ENCODE results near the gene DOK7. TPM values are rescaled to one million over a fixed set of nuclear protein-coding genes. Genes with fewer than 3 reads are reported as not detected.

DOK7 gene
- total and polyA plus RNA-seq, 9 donors: 0.19 to 33.4 (median 2.2) TPM; not detected in 3

DNA sequence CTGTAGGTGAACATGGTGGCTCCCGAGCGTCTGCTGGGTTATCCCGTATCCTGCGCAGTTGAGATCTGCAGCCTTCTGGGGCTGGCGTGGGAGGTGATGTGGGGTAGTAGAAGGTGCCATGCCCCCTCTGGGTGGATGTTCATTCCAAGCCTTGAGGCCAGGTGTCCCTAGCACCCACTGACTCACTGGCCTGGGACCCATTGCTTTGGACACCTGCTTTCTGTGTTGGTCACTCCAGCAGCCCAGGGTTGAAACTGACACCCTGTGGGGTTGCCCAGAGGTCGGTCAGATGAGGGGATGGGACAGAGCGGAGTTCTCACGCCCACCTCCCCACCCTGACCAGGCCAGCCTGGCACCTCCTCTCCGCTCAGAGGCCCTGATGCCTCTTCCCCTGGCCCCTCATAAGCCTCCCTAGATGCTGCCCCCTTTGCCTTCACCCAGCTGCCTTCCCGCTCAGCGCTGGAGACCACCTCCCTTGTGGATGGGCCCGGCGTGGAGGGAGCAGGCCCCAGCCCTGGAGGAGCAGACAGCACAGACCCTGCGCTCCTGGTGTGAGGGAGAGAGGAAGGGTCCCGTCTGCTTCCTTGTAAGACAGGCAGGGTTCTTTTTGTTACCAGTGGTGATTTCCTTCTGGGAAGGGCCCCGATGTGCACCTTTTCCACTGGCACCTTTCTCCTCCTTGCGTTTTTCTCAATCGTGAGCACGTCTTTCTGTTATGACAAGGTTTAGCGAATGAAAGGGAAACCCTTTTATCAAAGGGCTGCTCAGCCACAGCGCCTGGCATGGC is 2.0 kb downstream of the DOK7 start:
- H3K27me3 ChIP-seq: no peaks in the 10 kb centered on the region
- DNase-seq: no peak
- H3K27ac ChIP-seq: no peak overlapping the region
- no peaks in the 10 kb centered on the region for H3K36me3 ChIP-seq
- WGBS, 3 donors: 93 to 94% (median 94%) methylated on average over 21 of the region's 21 CpGs
- intact Hi-C loops (cut with DNase I): no loop called here
- no peak for TF ChIP-seq POLR2A (IDR thresholded peaks at IDR 0.05)
- TF ChIP-seq EP300 (IDR thresholded peaks at IDR 0.05): no peak
- peaks cover 2% of the 10 kb centered on the region for H3K4me1 ChIP-seq (ENCODE audit: insufficient read depth)
- no peak overlapping the region for H3K4me3 ChIP-seq
- H3K9me3 ChIP-seq: no peaks in the 10 kb centered on the region

DNA sequence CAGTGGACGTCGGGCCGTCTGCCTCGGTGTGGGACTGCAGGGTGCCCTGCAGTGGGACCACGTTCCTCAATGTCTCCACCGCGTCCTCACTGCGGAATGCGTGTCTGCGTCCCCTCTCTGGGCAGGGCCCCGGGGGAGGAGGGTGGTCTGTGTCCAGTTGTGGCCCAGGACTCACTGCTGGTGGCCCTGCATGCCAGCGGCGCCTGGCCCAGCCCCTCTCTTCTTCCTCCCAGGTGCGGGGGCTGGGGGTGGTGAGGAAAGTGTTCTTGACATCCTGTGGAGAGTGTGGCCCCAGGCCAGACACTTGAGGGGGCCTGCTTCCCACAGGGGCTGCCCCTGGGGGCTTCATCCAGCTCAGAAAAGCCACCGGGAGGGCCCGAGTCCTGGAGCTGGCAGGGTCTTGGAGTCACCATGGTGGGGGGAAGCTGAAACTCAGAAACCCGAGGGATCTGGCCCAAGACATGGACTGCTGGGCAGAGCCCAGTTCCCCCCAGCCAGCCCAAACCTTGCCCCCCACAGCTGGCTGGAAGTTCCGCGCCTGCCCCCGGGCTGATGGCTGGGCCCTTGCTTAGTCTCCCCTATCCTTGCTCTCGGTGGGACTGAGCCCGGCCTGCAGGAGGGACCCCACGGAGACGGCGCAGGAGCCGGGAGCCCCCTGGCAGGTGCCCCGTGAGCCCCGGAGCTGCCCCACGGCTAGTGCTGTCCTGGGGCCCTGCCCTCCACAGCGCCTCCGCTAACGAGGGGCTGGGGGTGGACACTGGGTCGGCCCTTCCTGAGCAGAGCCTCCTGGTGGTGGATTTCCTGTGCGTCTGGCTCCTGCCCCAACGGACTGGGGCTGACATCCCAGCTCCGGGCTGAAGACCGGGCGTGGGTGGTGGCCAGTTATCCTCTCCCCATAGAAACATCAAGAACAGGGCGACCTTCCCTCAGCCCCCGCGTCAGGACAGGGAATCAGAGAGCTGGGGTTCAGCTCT is 2.9 kb downstream of the DOK7 start:
- no peak overlapping the region for H3K27ac ChIP-seq
- H3K4me3 ChIP-seq: no peak overlapping the region
- H3K9me3 ChIP-seq: no peaks in the 10 kb centered on the region
- 75 to 83% (median 77%) methylated on average over 32 to 41 of the region's 41 CpGs for WGBS, 3 donors
- intact Hi-C loops (cut with DNase I): no loop called here
- no peaks in the 10 kb centered on the region for H3K36me3 ChIP-seq
- peaks cover 2% of the 10 kb centered on the region for H3K4me1 ChIP-seq (ENCODE audit: insufficient read depth)
- DNase-seq: no peak
- H3K27me3 ChIP-seq: no peaks in the 10 kb centered on the region
- TF ChIP-seq POLR2A (IDR thresholded peaks at IDR 0.05): no peak
- no peak for TF ChIP-seq EP300 (IDR thresholded peaks at IDR 0.05)
- no peak for TF ChIP-seq CTCF (IDR thresholded peaks at IDR 0.05)

DNA sequence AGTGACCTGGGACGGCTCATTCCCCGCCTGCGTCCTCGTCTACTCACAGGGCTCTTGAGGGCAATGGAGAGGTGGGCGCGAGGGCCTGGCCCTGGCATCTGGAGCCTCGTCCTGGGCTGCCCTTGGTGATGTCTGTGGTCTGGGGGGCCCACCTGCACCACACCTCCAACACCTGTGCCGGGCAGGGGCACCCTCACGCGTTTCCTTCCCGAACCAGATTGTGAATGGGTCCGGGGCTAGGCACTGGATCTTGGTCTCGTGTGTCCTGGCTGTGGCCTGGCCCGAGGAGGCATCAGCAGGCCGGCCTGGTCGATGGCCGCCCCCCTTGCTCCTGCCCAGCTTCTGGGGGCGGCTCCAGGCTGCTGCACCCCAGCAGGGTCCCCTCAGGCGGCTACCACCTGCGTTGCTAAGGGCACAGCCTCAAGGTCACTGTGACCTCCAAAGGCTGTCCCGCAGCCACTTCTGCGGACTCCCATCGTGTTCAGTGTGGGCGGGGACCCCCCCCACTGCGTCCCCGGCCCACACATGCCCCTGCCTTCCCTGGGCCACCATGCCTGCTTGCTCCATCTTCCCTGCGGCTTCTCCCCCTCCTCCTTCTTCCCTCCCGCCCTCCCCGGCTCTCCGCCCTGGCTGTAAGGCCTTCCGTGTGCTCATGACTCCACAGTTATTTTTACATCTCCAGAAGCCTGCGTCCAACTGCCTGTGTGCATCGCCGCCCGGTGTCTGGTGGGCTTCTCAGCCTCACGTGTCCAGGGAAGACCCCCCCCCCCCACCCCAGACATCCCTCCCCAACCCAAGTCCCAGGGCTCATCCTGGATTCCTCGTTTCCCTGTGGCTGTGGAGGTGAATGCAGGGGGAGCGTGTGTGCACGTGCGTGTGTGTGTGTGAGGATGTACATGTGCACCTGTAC is 3.8 kb downstream of the DOK7 start:
- intact Hi-C loops (cut with DNase I): no loop called here
- TF ChIP-seq CTCF (IDR thresholded peaks at IDR 0.05) (no peak), EP300 (IDR thresholded peaks at IDR 0.05) (no peak), POLR2A (IDR thresholded peaks at IDR 0.05) (no peak)

GRCh38 chr4:3467601-3468031 is 4.5 kb downstream of the DOK7 start:
- 69 to 73% (median 73%) methylated on average over 15 of the region's 15 CpGs for WGBS, 3 donors
- intact Hi-C loops (cut with DNase I): no loop called here
- Histone ChIP-seq H3K4me3 (no peak overlapping the region), H3K36me3 (no peaks in the 10 kb centered on the region), H3K27me3 (no peaks in the 10 kb centered on the region), H3K4me1 (ENCODE audit: insufficient read depth) (peaks cover 2% of the 10 kb centered on the region), H3K27ac (no peak overlapping the region), H3K9me3 (no peaks in the 10 kb centered on the region)
- TF ChIP-seq POLR2A (IDR thresholded peaks at IDR 0.05): no peak
- TF ChIP-seq EP300 (IDR thresholded peaks at IDR 0.05): no peak
- no peak for TF ChIP-seq CTCF (IDR thresholded peaks at IDR 0.05)
- DNase-seq: no peak

More for the DNA sequence above, 3.8 kb downstream of the DOK7 start:
- no peak for DNase-seq
- Histone ChIP-seq H3K36me3 (no peaks in the 10 kb centered on the region), H3K9me3 (no peaks in the 10 kb centered on the region), H3K4me3 (no peak overlapping the region), H3K27me3 (no peaks in the 10 kb centered on the region), H3K4me1 (ENCODE audit: insufficient read depth) (peaks cover 2% of the 10 kb centered on the region), H3K27ac (no peak overlapping the region)
- WGBS, 3 donors: 42 to 48% (median 45%) methylated on average over 34 to 40 of the region's 40 CpGs
